ENCODE data around the gene TJAP1.
"Not testable (repeated sequence)": the region's sequence is repeated elsewhere in the genome, so short reads cannot be mapped to it uniquely, and the experiment has no call there.

Gene TJAP1

GRCh38 chr6:43506171-43506570 is 28.8 kb downstream of the TJAP1 start:
- no peak for DNase-seq

DNA sequence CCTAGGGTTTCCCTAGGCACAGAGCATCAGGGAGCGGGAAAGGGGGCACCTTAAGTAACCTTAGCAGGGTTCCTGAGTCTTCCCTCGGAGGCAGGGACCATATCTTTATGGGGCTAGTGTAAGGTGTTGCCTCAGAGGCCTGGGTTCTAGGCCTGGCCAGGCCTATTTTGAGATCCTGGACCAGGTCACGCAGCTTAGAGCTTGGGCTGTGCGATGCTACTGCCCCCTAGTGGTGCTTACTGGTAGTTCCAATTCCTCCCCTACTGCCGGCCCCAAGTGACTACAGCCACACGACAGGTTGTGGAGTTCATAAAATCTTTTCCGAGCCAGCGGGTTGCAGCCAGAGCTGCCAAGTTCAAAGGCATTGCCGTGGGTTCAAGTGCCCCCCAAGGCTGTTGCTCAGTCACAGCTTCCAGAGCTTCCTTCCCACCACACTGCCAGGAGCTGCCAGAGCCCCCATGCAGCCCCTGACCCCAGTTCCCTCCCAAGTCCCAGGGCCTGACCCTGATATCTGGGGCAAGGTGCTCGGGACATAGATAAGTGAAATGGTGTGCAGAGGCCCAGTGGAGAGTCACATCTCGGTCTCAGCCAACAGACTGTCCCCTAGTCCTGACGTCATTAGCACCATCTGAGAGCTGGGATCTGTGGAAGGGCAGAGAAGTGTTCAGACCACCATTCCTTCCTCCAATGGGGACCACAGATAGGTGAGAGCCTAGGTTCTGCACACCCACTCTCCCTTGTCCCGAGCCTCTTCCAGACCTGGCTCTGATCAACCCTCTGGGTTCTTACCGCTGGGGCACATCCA is 29.5 kb downstream of the TJAP1 start:
- DNase-seq, result peak; percentile 77

GRCh38 chr6:43508481-43509141 is 31.2 kb downstream of the TJAP1 start:
- no peak for DNase-seq

- no peak for DNase-seq
Measured at GRCh38 chr6:43509142-43509983, 32.0 kb downstream of the TJAP1 start.

DNA sequence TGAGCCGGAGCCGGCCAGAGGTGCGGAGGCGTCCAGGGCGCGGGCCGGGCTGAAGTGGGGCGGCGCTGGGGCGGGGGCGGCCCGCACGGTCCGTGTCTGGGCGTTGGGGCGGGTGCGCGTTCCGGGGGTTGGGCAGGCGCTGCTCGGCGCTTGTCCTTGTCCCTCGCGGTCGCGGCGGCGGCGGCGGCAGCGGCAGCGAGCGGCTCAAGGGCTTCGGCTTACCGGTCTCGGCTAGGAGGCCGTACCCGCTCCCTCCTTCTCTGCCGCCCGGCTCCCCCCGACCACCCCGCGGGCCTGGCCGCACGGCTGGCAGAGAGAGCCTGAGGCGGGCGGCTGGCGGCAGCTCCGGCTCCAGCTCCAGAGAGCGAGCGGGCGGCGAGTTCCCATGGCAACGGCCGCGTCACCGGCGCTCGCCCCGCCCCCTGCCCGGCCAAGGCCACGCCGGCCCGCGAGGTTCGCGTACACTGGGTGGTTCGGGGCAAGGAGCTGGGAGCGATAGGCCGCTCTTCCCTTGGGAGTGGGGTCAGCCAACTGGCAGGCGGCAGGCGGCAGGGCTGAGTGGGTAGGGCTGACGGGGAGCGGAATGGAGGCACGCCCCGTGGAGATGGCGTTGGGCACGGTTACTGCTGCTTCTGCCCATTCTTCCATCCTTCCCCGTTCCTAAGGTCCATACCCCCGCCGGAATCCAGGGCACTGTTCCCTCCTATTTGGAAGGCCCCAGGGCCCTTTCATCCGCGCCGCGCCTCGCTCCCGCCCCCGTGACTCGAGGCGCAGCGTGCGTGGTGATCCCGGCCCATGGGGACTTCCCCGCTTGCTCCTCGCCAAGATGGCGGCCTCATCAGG is 32.8 kb downstream of the TJAP1 start, which contains the start of gene LRRC73:
TSS of gene LRRC73 (minus strand) at position 363 of the 843 bp plus-strand sequence. CDS start 561 bp downstream, outside the sequence.
- DNase-seq, result peak; percentile 85

DNA sequence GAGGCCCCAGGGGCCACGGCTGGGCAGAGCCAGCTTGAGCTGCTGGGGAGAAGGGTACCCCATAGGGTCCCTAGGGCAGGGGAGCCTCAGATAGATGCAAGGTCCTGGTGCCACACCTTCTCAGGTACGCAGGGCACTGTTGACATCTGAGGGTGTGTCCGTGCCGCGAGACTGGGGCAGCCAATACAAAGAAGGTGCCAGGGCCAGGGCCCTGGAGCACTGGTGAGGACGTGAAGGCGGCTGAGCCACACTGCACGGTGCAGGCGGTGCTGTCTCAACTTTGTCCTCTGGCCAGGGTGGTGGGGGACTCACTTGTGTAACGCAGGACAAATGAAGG is 33.4 kb downstream of the TJAP1 start:
- no peak for DNase-seq

- no peak for DNase-seq
Measured at GRCh38 chr6:43511824-43512415, 34.5 kb downstream of the TJAP1 start.

DNA sequence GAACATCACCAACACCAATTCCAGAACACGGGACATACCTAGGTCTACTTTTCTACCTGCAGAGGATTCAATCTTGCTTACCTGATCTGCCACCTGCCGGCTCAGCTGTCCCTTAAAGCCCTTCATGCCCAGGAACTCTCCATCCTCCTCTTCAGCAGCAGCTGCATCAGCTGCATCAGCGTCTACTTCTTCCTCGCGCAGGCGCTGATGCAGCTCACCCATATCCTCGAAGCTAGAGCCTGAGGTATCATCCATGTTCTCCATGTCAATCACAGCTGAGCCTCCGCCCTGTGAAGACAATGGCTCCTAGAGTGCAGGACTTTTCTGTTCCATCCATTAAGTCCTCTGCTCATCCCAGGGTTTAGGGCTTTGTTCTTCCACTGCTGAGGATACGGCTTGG is 38.4 kb downstream of the TJAP1 start:
- DNase-seq, result no peak

DNA sequence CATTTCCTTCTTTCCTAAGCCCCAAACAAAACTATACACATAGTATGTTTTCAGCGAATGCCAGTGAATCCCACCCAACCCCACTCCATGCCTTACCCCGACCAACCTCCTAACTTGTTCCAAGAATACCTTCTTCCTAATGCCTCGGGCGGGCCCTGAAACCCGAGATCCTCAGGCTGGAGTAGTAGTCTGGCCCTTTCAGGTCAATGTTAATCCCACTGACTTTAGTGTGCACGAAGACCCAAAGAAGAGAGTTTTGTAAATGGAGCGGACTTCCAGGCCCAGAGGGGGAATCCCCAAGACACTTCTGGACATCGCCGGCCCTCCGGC is 39.0 kb downstream of the TJAP1 start:
- DNase-seq, result no peak

- peak; percentile 93 for DNase-seq
Measured at GRCh38 chr6:43516697-43517504, 39.5 kb downstream of the TJAP1 start, which contains the start of the genes POLR1C and YIPF3. POLR1C (plus strand) TSS chr6:43517089; CDS start chr6:43517110, 21 bp downstream. YIPF3 (minus strand) TSS chr6:43516926; CDS start chr6:43516807, 119 bp downstream.

GRCh38 chr6:43517505-43518357 is 40.4 kb downstream of the TJAP1 start:
- DNase-seq, result no peak

- no peak for DNase-seq
Measured at GRCh38 chr6:43520097-43520496, 42.7 kb downstream of the TJAP1 start.

DNA sequence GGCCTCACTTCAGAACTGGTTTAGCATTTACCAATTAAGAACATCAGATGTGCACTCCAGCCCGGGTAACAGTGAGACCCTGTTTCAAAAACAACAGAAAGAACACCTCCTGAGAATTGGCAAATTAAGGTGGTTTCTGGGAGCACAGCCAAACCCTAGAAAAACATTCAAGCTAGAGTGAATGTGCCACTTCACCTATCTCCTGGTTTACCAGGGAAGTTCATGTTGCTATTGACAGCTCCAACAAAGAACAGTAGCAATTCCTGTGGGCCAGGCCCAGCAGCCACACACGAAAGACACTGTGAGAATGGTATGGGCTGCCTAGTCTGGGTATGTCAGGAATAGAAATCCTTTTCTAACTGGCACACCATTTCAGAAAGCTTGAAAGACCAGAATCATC is 44.5 kb downstream of the TJAP1 start:
- no peak for DNase-seq

GRCh38 chr6:43522547-43523261 is 45.3 kb downstream of the TJAP1 start:
- no peak for DNase-seq

DNA sequence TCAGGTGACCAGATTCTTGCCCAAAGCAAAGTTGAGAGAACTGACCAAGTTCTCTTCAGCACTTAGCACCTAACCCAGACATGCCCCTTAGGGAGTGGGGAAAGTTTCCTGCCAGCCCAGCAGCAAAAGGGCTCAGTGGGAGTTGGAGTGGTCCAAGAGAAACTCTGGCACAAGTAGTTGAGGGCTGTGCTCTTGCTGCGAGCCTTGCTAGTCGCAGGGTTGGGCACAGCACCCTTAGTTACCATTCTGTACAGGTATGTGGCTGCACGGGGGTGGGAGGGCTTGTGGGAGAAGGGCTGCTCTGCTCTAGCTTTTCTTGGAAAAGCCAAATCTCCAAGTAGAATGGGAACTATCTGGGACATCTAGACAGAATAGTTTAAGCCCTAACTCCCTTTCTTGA is 45.9 kb downstream of the TJAP1 start:
- no peak for DNase-seq

DNA sequence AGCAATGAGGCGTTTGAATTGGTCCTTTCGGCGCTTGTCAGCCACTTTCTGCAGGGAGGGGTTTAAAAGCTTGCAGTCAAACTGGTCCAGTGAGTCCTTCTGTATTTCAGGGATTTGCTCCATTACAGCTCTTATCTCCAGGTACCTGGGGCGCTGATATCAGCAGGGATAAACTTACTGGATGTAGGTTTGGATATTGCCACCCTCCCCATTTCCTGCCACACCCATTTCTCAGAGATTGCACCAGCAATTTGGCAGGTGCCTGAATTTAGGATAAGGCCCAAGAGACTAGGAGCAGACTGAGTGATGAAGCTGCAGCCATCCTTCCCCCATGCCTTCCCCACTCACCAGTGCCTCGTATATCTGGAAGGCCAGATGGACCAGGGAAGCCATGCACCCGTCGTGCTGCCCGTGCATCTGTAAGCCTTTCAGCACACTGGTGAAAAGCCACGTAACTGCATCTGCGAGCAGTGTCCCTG is 47.2 kb downstream of the TJAP1 start:
- DNase-seq, result no peak

GRCh38 chr6:43532201-43532600 is 54.8 kb downstream of the TJAP1 start:
- DNase-seq, result no peak

GRCh38 chr6:43538986-43539385 is 61.6 kb downstream of the TJAP1 start:
- not testable (repeated sequence) for DNase-seq

DNA sequence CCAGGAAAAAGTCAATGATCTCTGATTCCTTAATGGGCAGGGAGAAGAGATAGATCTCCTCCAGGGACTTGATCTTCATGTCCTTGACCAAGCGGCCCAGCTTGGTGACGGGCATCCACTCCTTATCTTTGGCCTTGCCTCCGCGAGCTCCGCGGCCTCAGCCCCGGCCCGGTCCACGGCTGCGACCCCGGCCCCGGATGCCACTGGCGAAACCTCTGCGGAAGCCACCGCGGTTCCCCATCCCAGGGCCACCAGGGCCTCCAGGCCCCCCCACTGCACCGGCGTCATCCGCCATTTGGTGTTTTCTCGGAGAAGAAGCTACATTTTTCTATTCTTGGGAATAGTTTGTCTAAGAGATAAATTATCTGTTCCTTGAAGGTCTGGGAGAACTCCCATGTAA is 62.0 kb downstream of the TJAP1 start:
- DNase-seq, result not testable (repeated sequence)
